SW 1271 (cell line): ENCODE measurements around the gene CD274.

Experiments
- DNase-seq, 2 experiments: peaks; one replicate each; lab custom pipeline; 2025; lab: John Stamatoyannopoulos, UW

The CD274 gene

GRCh38 chr9:5500441-5501235 is 50.3 kb downstream of the CD274 start:
- DNase-seq: no peak

- no peak for DNase-seq
Measured at GRCh38 chr9:5502553-5502952, 52.2 kb downstream of the CD274 start.

- peak; percentile 4 to 64 for DNase-seq
Measured at GRCh38 chr9:5509573-5509972, 59.2 kb downstream of the CD274 start.

- DNase-seq: no peak
Measured at GRCh38 chr9:5510360-5510931, 60.1 kb downstream of the CD274 start, which contains the start of gene PDCD1LG2. TSS of gene PDCD1LG2 (plus strand) at chr9:5510531. CDS start at chr9:5522547, 12,016 bp downstream.

DNA sequence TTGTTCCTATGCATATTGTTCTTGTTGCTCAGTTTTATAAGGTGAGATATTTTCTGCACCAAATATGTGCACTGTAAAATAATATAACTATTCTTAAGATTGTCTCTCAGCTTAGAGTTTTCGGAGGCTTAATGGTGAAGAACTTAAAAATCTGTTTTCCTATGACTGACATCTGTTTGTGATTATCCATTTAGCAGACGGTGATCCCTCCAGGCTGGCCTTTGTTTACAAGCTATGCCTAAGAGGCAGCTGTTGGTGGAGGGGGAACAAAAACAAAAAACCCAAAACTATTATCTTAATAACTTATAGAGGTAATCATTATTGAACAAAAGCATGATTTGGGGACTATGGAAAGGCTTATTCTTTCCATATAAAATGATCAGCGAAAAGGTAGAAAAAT is 60.6 kb downstream of the CD274 start:
- DNase-seq: no peak

- no peak for DNase-seq
Measured at GRCh38 chr9:5511476-5511875, 61.1 kb downstream of the CD274 start.

DNA sequence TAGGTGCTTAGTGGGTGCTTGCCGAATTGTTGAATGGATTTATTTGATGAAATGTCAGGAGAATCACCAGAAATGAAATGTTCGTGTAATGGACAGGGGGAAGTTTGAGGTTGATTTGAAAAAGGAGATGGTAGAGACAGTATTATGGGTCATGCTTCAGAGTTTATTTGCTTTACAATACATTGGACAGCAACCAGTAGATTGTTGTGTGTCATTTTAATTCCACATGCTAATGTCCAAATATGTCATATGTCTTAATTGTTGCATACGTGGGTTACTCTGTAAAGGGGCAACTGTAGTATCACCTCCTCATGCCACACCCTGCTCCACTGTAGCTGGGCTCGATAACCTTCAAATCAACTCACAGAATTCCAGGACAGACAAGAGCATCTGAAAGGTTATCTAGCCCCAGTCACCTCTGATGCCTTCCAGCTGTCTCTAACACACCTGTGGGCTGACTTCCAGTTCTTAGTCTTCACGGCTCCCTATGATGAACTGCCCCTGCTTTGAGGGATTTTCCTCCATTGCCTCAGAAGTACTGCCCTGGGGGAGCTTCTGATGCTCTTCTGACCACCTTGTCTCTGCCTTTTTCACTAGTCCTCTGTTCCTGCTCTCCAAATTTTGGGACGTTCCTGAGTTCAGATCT is 61.7 kb downstream of the CD274 start:
- DNase-seq: no peak

- DNase-seq: no peak
Measured at GRCh38 chr9:5512658-5513452, 62.5 kb downstream of the CD274 start.

DNA sequence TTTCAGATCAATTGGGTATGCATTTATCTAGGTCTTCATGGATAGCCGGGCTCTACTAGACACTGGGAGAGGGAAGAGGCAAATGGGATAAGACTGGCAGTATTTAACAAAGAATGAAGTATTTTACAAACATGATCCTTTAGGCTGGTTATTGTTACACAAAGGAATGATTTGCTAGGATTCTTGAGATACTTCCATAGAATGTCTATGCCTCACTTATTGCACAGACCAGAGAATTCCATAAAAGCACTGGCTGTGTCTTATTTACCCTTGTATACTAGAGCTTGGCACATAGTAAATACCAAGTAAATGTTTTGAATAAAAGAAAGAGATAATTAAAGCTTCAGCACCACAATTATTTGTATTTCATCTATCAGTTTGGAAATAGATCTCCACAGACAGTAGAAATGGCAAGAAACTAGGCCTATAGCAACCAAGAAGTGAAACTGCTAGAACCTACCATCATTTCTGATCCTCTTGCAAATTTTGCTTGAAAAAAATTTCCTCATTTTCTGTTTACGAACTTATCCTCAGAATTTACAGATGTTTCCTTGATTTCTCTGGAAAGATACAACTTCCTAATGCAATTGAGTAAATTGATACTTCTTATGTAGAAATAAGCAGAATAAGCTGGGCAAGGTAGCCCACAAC is 63.7 kb downstream of the CD274 start:
- DNase-seq: no peak

GRCh38 chr9:5514617-5515260 is 64.4 kb downstream of the CD274 start:
- no peak for DNase-seq

DNA sequence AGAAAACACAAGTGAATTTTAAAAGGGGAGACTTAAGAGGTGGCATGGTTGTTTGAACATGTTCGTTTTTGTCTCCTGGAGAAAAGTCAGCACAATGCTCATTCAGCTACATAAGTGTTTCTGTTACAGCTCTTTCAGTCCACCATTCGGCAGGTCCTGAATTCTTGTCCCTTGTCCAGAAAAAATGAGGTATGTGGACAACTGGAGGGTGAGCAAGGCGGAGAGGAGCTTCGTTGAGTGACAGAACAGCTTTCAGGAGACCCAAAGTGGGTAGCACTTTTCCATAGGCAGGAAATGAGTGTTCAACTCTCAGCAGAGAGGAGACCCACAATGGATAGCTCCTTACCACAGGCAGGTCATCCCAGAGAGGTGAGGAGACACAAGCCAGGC is 64.9 kb downstream of the CD274 start:
- no peak for DNase-seq

DNA sequence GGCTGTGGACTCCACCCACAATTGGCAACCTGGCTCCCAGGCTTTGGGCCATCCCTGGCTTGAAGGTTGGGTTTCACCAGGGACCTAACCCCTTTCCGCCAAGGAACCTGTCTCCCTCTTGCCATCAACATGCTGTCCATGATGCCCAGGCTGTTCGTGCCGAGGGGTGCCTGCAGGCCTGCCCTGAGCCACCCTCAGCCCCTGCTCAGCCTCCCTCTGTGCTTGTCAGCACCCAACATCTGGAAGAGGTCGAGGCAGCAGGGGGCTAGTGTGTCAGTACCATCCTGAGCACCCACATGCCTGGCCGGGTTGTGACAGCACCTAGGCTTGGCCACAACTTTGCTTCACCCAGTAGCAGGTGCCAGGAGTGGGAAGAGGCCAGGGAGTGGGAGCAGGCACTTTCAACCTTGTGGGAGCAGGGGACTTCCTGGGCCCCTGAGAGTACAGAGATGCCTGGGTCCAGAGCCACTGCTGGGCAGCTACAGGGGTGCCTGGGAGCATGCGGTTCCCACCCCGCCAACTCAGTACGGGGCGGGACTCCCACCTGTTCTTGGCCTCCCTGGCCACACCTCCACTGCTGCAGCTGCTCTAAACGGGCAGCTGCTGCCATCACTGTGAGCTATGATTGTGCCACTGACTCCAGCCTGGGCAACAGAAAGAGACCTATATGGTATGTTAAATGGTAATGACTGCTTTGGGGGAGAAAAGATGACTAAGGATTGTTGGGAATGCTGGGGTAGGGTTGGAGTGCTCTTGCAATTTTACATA is 66.3 kb downstream of the CD274 start:
- DNase-seq: no peak

- DNase-seq: no peak
Measured at GRCh38 chr9:5518171-5518936, 68.0 kb downstream of the CD274 start.

DNA sequence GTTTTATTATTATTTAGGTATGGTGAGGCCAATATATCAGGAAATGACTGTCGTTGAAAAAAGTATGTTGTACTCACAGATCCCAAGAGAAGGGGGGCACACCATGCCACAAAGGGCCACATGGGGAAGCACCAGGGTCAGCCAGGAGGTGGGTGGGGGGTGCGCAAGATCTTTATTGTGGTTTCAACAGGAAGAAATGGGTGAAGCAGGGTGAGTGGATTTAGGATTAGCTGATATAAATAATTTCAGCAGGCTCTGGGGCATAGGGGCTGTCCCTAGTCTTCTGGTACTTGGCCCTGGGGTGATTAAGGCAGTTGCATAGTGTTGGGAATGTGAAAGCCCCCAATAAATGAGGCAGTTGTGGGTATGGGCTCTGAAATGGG is 68.6 kb downstream of the CD274 start:
- DNase-seq: no peak
